A673 (cell line): ENCODE data around the gene MANEAL. TPM values are rescaled to one million over a fixed set of nuclear protein-coding genes. Genes with fewer than 3 reads are reported as not detected.

Experiments used
- BruUV-seq: library from RNA; stranded (reverse); fragments of 400-500 nt; replicated peaks from 2 replicates; lab custom pipeline; 2021; lab: Mats Ljungman, UMichigan
- CTCF ChIA-PET: fragments of 300-600 bp; sonication (Branson Sonifier 250); formaldehyde crosslinking; loops from one replicate; lab custom pipeline; 2022; ENCODE audit warnings: antibody characterized with exemption; lab: Charles Lee
- POLR2A ChIA-PET: fragments of 300-600 bp; sonication (Branson Sonifier 250); formaldehyde crosslinking; loops from one replicate; lab custom pipeline; 2022; ENCODE audit warnings: antibody characterized with exemption; ENCODE audit not compliant: low non-redundant PET; lab: Charles Lee
- DNase-seq: peaks from one replicate; pipeline ENCODE4 v3.0.0-alpha.2; 2015; ENCODE audit warnings: low spot score
- H3K27ac ChIP-seq: fragments of 200-600 bp; sonication (generic); 2 replicates; pipeline ENCODE4 v1.5.1; 2016; ENCODE audit warnings: mixed run types, low read depth, mild to moderate bottlenecking, mixed read lengths, antibody characterized with exemption, low read length; ENCODE audit not compliant: poor library complexity, severe bottlenecking
- H3K27me3 ChIP-seq: fragments of 200-600 bp; sonication (generic); replicated peaks from 2 replicates; pipeline ENCODE4 v1.6.1; 2017; ENCODE audit warnings: mixed run types, low read depth, mild to moderate bottlenecking, mixed read lengths, antibody characterized with exemption, low read length; ENCODE audit not compliant: insufficient read depth, poor library complexity
- H3K36me3 ChIP-seq: fragments of 200-600 bp; sonication (generic); 2 replicates; pipeline ENCODE4 v1.6.1; 2016; ENCODE audit warnings: mixed run types, mild to moderate bottlenecking, mixed read lengths, antibody characterized with exemption, low read length; ENCODE audit not compliant: insufficient read depth, poor library complexity, severe bottlenecking
- H3K4me1 ChIP-seq: fragments of 200-600 bp; sonication (generic); 2 replicates; pipeline ENCODE4 v1.6.1; 2017; ENCODE audit warnings: mixed run types, mild to moderate bottlenecking, mixed read lengths, antibody characterized with exemption, low read length; ENCODE audit not compliant: insufficient read depth, poor library complexity, severe bottlenecking
- H3K4me3 ChIP-seq: fragments of 200-600 bp; sonication (generic); 2 replicates; pipeline ENCODE4 v1.5.1; 2016; ENCODE audit warnings: low read depth, mixed run types, mild to moderate bottlenecking, mixed read lengths, low read length; ENCODE audit not compliant: poor library complexity, severe bottlenecking
- H3K9me3 ChIP-seq: fragments of 200-600 bp; sonication (generic); 2 replicates; pipeline ENCODE4 v1.6.1; 2016; ENCODE audit warnings: mixed run types, low read depth, mild to moderate bottlenecking, mixed read lengths, antibody characterized with exemption, low read length; ENCODE audit not compliant: poor library complexity, severe bottlenecking
- CTCF ChIP-seq: fragments of 300-800, 200-600 bp; sonication (generic); conservative IDR thresholded peaks from 2 replicates; pipeline ENCODE4 v1.5.1; 2017; ENCODE audit warnings: low read depth, mild to moderate bottlenecking, antibody characterized with exemption, low read length, moderate library complexity, mixed read lengths
- EZH2 ChIP-seq: fragments of 200-600 bp; sonication (generic); IDR thresholded peaks from 2 replicates; pipeline ENCODE4 v1.6.1; 2017; ENCODE audit warnings: borderline replicate concordance, low read depth, mild to moderate bottlenecking, mixed read lengths, antibody characterized with exemption, low read length; ENCODE audit not compliant: poor library complexity, severe bottlenecking
- intact Hi-C: fragments of 100-400 bp; cut with micrococcal nuclease; formaldehyde crosslinking; loops from one replicate; pipeline ENCODE4 v1.10.0; 2022; ENCODE audit not compliant: unreplicated experiment
- total RNA-seq: library from RNA; stranded (reverse); gene quantifications from 2 replicates; pipeline ENCODE4 v1.2.3, GENCODE V29; 2021

The MANEAL gene
- total RNA-seq, 1 experiment from 2014 or later: 5.9 TPM

GRCh38 chr1:37795340-37796125 is 1.9 kb downstream of the MANEAL start:
- intact Hi-C loops: loop anchor here (10.0 kb wide), 1 partner anchor 51 kb away; no protein-coding TSS in a partner anchor
- Histone ChIP-seq H3K27me3 (peaks cover 14% of the 10 kb centered on the region), H3K4me3 (no peak overlapping the region), H3K4me1 (no peaks in the 10 kb centered on the region), H3K27ac (no peak overlapping the region), H3K36me3 (no peaks in the 10 kb centered on the region), H3K9me3 (no peaks in the 10 kb centered on the region)
- ChIA-PET POLR2A (no interaction called here), CTCF (no interaction called here)
- no TSS peak for BruUV-seq
- TF ChIP-seq CTCF (no peak), EZH2 (no peak)
- peak; percentile 74 for DNase-seq

DNA sequence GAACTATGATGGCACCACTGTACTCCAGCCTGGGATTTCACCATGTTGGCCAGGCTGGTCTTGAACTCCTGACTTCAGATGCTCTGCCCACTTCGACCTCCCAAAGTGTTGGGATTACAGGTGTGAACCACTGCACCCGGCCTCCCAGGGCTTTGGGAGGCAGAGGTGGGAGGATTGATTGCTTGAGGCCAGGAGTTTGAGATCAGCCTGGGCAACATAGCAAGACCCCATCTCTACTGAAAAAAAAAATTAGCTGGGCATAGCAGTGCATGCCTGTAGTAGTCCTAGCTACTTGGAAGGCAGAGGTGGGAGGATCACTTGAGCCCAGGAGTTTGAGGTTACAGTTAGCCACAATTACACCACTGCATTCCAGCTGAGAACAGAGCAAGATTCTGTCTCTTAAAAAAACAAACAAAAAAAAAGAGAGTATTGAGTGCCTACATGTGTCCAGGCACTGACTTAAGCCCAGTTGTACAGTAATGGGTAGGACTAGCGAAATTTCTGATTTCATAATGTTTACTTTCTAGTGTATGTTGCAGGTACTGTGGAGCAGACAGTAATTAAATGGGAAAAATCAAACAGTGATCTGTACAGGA is 4.2 kb downstream of the MANEAL start:
- intact Hi-C loops: loop anchor here (10.0 kb wide), 1 partner anchor 53 kb away; no protein-coding TSS in a partner anchor
- no TSS peak for BruUV-seq
- CTCF ChIA-PET: no interaction called here
- no peak for TF ChIP-seq CTCF
- Histone ChIP-seq H3K27ac (no peak overlapping the region), H3K36me3 (peaks cover 12% of the 10 kb centered on the region), H3K4me3 (no peak overlapping the region), H3K27me3 (peaks cover 2% of the 10 kb centered on the region), H3K4me1 (no peaks in the 10 kb centered on the region), H3K9me3 (no peaks in the 10 kb centered on the region)
- DNase-seq: no peak
- POLR2A ChIA-PET: no interaction called here

DNA sequence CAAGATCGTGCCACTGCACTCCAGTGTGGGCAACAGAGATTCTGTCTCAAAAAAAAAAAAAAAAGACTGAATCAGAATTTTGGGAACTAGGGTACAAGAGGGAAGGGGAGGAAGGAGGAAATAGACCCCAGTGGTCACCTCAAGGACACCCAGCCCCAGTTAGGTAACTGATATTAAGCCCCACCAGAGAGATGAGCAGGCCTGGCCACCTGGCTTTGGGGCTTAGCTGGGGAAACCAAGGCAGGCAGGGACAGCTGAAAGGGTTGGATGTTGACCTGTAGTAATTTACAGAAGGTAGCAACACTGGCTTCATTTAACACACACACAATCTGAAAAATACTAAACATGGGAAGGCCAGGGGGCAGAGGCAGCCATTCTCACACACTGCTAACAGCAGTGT is 8.8 kb downstream of the MANEAL start:
- Histone ChIP-seq H3K9me3 (no peaks in the 10 kb centered on the region), H3K4me1 (peaks cover 8% of the 10 kb centered on the region), H3K27me3 (no peaks in the 10 kb centered on the region), H3K4me3 (no peak overlapping the region), H3K27ac (no peak overlapping the region), H3K36me3 (peaks cover 51% of the 10 kb centered on the region)
- no TSS peak for BruUV-seq
- no peak for TF ChIP-seq EZH2
- TF ChIP-seq CTCF: no peak
- ChIA-PET CTCF (no interaction called here), POLR2A (no interaction called here)
- intact Hi-C loops: loop anchor here (10.0 kb wide), 1 partner anchor 108 kb away; the partner anchor contains the start of gene CDCA8
- no peak for DNase-seq
